ENCODE results near the gene IFTAP.

The IFTAP gene

DNA sequence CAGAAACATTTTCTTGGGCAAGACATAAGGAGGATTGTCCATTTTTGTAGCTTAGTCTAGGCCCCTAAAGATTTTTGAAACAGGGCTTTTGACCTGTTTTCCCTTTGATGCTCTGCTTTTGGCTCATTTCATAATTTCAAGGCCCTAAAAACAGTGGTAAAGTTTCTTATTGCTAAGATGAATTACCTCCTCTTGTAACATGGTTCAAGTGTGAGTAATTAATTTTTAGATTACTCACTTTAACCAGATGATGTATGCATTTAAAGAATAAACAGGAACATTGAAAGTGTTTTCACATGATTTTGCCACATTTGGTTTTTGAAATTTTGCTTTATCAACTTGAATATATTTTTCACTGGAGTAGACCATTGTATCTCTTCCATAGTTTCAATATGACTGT is 2.6 kb downstream of the IFTAP start:
- no peak for FAIRE-seq
- DNase-seq (ENCODE audit: low spot score), result no peak

DNA sequence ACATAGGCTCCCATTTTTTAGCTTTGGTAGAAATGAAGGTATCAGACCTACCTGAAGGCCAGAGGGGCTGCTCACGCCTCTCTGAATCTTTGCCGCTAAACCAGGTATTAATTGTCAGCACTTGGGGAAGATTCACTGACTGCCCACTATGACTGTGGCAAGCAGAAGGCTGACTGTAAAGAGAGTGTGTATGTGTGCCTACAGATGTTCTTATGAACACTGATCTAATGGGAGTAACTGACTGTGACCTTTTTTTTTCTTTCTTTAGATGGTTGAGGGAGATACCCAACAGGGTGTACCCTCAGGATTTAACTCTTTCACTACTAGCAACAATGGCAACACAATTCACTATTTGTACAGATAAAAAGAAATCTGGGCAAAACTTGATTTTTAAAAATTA is 3.7 kb downstream of the IFTAP start, which contains the start of gene RAG2:
Gene RAG2, minus strand, starts transcription at position 186 of the 400 bp plus-strand sequence. CDS start 4,068 bp downstream, outside the sequence.
- FAIRE-seq (no peak), DNase-seq (ENCODE audit: low spot score) (no peak)

DNA sequence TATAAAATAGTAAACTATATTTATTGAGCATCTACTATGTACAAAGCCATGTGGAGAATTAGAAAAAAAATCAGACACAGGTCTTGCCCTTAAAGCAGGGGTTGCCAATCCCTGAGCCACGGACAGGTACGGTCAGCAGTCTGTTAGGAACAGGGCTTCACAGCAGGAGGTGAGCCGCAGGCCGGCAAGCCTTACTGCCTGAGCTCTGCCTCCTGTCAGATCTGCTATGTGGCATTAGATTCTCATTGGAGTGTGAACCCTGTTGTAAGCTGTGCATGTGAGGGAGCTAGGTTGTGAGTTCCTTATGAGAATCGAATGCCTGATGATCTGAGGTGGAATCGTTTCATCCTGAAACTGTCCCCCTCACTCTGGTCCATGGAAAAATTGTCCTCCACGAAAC is 5.9 kb downstream of the IFTAP start:
- no peak for FAIRE-seq

DNA sequence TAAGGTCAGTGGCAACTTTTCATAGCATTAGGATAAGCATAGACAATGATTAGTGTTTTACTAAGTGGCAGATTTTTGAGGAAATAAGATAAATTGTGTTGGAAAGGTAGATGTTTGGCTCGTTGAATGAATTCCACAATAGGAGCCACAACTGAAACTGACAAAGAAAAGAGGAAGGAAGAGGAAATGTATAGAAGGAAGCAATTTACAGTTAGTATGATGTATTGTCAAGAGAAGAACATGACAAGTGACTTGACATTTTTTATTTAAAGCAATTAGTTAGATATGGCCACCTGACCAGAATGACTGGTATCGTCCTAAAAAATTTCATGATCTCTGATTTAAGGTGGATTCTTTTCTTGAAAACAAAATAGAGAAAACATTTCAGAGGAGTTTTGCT is 6.9 kb downstream of the IFTAP start:
- FAIRE-seq, result no peak
- no peak for DNase-seq (ENCODE audit: low spot score)

More for the DNA sequence above, 5.9 kb downstream of the IFTAP start:
- no peak for DNase-seq (ENCODE audit: low spot score)

DNA sequence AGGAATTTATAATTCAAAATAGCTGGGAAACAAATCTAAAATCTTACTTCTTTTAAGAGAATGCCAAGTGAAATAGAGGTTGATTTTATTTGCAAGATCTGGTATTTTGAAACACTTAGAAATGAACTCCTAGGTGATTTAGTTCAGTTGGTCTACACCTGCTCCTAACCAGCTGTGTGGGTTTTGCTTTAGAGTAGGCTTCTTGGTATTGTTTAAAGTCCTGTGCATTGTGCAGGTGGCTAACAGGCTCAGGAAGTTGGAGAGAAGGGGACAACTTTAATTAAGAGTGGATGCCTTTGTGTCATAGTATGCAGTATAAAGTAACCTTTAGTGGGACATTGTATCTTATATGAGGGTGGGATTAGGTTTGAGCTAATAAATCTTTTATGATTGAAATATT is 7.8 kb downstream of the IFTAP start:
- FAIRE-seq, result no peak
- no peak for DNase-seq (ENCODE audit: low spot score)

DNA sequence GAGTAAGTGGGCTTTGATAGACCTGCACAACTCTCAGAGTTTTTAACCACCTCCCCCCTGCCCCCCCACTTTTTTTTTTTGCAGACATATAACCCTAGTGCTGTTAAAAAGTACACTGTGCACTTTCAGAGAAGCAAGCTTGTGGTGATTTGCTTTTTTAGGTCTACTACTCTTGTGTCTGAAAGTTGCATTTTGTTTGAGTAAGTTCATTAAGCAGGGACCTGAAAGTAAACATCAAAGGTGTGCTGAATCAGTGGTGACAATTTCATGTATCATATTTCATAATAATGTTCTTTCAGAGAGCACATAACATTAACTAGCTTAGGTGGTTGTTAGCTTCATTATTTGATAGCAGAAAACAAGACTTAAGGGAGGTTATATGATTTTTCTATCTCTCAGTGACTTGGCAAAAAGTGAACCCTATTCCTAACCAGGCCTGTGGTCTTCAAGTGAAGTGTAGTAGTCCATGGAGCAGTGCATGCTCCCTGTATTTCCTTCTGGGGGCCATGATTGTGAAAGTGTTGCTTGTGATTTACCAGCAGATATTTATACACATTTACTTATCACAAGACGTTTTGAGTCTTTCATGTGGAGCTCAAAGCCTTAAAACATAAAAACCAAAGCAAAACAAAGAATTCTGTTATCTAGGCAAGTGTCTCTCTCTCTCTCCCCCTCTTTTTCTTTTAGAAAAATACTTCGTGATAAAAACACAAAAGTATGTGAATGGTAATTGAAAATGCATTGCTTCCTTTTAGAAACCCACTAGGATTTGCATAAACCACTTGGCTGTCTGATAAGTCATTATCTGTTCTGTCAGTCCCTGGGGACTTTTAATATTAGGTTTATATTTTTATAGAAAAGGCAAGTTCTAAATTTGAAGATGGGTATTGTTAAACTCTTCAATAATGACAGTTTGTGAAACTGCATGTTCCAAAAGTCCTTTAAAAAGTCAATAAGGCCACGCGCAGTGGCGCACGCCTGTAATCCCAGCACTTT is 11.2 kb downstream of the IFTAP start:
- FAIRE-seq (no peak), DNase-seq (ENCODE audit: low spot score) (no peak)

DNA sequence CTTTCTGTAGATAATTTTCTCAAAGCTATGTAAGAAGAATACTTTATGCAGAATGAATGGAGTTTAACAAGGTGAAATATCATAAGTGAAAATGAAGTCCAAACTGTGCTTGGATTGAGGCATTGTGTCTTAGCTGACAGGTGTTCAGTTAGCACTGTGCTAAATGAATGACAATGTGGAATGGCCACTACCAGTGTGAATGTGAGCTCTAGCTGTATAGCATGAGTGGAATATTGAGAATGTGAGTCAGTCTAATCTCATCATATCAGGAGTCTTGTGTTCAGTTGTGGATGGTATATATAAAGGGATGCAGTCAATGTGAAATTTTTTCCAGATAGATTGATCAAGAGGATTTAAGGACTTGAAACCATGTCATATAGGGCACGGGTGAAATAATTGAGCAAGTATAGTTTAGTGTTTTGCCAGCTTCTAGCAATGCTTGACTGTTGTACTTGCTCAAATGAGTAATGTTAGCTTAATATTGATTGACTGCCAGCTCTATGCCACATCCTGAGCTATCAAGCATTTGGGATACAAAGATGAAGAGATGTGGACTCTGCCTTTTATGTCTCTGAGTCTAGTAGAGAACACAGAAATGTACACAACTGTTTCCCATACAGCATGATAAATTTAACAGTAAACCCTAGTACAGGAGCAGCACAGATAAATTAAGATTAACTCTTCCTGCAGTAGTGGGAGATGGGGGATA is 14.3 kb downstream of the IFTAP start:
- FAIRE-seq (no peak), DNase-seq (ENCODE audit: low spot score) (no peak)

DNA sequence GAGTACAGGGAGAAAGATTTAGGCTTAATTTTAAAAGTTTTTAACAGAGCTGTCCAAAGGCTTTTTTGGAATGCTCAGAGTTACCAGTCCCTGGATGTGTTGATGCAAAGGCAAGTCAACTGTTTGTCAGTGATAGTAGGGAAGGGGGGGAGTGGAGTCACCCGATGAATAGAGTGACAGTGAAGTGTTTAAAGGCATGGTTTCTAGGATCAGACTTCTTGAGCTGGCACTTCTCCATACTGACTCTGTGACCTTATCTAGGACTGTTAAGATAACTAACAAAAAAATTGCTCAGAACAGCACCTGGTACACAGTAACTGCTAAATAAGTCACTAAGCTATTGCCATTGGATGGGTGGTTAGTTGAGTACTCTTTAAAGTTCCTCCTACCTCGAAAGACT is 15.1 kb downstream of the IFTAP start:
- no peak for FAIRE-seq
- DNase-seq (ENCODE audit: low spot score), result no peak

DNA sequence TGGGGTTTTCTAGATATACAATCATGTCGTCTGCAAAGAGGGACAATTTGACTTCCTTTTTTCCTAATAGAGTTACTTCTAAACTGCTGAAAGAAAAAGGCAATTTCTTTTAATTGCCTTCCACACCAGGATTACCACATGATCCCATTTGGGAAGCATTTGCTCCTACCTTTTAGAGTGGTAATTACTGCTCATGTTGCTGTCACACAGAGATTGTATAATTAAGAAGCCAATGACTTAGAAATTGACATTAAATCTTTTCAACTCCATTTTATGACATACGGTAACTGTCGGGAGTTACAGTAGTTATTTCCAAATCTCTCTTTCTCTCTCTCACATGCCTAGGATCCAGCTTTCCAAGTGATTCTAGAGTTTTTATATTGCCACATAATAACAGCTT is 21.5 kb downstream of the IFTAP start:
- DNase-seq (ENCODE audit: low spot score) (no peak), FAIRE-seq (no peak)

DNA sequence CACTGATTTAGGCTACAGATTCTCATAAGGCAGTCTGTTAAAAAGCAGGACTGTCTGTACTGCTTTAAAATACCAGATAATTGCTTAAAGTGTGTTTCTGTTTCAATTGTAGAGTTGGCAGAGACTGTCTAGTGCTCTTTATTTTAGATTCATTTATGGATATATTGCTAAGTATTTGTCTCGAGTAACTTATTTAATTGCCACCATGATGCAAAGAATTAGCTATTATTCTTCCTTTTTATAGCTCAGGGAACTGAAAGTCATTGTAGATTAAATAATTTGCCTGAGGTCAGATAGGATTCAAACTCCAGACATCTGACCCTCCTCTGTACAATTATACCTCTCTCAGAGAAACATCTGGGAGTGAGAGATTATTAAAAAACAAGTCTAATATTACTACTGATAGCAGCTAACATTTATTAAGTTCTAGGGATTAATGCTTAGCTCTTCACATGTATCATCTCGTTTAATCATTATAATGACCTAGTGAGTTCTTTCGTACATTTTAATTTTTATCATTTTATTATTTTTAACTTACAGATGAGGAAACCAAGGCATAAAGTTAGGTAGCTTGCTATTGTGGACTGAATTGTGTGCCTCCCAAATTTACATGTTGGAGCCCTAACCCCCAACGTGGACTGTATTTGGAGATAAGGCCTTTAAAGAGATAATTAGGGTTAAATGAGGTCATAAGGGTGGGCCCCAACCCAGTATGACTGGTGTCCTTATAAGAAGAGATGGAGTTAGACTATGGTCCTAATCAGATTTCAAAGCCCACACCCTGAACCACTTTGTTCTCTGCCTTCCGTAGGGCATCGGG is 23.5 kb downstream of the IFTAP start:
- FAIRE-seq (no peak), DNase-seq (ENCODE audit: low spot score) (no peak)

DNA sequence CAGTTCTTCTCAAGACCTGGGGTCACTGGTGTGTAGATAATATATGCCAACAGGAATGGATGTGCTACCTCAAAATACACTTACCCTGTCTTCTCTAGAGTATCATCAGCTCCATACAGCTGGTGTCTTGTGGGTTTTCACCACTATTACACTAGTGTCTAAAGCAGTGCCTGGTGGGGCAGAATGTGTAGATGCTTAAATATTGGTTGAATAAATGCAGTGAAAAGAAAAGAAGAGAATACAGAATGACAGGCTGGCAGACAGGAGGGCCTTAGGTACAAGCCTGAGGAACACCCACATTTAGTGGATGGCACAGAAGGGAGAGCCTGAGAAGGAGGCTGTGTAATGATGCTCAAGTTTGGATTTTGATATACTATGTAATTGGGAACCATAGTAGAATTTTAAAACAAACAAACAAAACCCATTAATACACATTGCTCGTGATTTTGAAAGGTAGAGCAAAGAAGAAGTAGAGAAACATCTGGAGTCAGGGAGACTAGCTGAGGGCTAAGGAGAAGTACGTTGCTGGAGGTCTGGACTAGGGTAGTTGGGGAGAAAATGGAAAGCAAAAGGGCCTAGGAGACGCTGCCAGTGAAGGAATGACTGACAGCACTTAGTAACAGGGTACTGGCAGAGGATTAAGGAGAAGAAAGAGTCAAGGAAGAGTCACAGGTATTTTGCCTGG is 24.2 kb downstream of the IFTAP start:
- no peak for FAIRE-seq
- DNase-seq (ENCODE audit: low spot score), result no peak

DNA sequence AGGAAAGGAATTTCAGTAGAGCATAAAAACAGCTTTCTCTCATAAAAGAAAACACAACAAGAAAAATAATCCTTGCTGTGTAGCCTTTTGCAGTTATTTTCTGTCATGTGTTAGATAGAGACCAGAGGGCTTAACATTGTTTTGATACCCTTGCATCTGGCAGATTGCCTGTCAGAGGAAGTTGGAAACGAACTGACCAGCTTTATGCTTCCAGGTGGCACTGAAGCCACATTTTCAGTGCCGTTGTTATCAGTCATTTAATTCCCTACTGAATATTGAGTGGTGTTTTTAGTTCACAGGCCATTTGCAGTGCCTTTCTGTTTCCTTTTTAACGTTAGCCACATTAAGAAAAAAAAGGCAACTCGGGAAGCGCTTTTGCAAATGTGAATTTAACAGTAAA is 25.2 kb downstream of the IFTAP start:
- FAIRE-seq, result no peak
- no peak for DNase-seq (ENCODE audit: low spot score)

DNA sequence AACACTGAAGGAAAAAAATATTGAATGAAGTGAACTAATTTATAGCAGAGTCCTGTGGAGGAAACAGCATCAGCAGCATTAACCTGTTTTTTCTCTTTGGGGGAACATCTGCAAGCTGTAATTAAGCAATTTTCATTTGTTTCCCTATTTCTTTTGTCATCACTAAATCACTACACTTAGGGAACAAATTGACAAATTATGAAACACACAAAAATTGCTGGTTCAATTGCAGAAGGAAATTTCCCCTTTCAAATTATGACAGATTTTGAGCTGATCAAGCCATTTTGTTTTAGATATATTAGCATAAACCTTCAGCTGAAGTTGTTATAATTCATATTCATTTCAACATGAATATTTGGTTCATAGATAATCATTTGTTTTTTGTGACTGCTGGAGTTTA is 25.9 kb downstream of the IFTAP start:
- DNase-seq (ENCODE audit: low spot score), result no peak
- no peak for FAIRE-seq

DNA sequence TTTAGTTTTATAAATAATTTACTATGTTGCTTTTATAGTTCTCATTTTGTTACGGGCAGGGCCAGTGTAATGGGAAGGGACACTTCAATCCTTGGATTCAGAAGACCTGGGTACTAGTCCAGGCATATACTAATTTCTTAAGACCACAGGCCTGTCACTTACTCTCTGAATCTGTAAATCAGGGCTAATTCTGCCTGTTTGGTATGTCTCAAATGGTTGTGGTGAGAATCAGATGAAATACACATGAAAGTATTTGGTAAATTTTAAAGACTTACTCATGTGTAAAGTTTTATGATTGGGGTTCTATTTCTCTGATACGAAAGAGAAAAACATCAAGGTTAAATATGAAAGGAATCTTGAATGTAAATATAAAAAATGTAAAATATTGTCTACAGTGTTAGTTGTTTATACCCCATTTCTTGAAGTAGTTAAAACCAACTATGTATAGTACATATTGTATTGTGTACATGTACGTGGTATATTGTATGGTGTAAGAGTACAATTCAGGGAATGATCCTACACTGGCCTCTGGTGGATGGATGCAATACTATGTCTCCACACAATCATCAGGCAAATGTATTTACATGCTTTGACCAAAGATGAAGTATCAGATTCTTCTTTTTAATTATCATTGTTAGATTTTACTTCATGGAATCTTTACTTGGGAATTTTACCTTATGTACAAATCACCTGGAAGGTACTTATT is 28.3 kb downstream of the IFTAP start:
- DNase-seq (ENCODE audit: low spot score) (peak; percentile 11), FAIRE-seq (no peak)

DNA sequence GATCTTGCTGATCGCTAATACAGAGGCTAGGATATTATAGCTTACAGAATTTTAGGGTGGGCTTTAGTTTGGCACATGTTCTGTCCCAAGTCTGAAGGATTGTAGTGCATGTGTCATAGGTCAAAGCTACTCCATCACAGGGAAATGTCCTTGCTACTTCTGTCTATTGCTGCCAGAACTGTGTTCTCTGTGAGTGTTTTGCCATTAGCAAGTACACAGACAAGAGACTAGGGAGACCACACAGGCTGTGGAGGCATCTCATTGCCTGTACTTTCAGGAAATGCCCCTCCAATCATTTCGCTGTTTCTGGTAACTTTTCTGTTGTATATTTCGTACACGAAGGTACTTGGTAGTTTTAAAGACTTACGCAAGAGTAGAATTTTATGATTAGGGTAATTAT is 29.2 kb downstream of the IFTAP start:
- FAIRE-seq (no peak), DNase-seq (ENCODE audit: low spot score) (no peak)

DNA sequence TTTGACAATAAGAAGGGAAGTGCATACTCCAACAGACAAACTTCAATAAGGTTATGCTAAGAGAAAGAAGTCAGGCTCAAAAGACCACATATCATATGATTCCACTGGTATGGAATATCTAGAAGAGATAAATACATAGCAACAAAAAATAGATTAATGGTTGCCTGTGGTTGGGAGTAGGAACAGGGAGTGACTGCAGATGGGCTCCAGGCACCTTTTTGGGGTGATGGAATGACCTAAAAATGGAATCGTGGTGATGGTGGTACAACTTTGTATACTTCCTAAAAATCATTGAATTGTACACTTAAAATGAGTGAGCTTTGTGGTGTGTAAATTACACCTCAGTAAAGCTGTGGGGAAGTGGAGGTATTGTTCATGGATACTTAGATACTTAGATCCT is 32.7 kb downstream of the IFTAP start:
- no peak for DNase-seq (ENCODE audit: low spot score)
- FAIRE-seq, result no peak

DNA sequence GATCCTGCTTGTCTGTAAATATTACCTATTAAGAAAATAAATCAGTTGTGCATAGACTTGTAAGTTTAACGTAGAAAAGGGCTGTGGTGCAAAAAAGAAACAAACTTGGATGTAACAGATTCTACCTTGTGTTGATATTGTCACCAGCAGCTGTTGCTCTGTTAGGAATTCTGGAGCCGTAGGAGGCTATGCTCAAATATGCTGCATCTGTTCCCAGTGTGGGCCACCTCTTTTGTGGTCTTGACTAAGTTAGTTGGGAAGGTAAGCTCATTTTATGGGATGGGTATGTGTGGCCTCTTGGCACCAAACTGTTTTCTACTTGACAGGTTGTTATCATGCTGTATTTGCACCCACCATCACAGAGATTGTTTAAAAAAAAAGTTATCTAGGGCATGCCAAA is 33.2 kb downstream of the IFTAP start:
- no peak for FAIRE-seq
- DNase-seq (ENCODE audit: low spot score), result no peak

DNA sequence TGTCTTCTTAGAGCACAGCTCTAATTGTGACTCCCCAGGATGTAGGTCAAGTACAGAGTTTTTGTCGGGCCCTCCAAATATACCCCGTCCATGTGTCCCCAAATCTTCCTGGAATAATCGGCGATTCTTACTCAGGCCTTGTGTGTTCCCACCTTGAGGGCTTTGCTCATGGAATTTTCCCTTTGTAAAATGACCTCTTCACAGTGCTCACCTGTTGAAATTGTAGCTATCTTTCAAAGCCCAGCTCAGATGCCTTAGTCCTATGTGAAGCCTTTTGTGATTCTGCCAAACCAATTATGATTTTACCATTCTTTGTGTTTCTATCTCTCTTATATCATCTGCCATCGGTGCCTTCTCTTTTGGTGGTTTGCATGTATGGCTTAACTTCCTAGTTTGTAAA is 33.8 kb downstream of the IFTAP start:
- no peak for FAIRE-seq
- DNase-seq (ENCODE audit: low spot score), result no peak

DNA sequence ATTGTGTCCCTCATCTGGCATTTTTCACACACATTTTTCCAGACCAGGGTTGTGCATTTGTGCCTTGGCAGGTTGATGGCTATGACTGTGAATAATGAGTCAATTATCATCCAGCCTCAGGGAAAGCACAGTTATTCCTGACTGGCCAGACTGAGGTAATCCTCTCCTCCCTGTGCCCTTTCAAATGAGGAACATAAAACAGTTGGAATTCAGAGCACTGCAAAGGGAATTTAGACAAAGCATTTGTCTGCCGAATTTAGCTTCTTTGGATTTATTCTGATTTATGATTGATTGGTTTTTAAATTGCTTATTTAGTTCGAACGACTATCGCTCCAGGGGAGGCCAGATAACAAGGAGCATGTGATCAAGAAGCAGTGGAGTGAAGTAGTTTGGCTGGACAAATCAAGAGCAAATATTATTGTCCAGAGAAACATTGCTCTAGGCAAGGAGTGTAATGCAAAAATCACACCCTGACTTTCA is 34.5 kb downstream of the IFTAP start:
- DNase-seq (ENCODE audit: low spot score) (no peak), FAIRE-seq (no peak)

DNA sequence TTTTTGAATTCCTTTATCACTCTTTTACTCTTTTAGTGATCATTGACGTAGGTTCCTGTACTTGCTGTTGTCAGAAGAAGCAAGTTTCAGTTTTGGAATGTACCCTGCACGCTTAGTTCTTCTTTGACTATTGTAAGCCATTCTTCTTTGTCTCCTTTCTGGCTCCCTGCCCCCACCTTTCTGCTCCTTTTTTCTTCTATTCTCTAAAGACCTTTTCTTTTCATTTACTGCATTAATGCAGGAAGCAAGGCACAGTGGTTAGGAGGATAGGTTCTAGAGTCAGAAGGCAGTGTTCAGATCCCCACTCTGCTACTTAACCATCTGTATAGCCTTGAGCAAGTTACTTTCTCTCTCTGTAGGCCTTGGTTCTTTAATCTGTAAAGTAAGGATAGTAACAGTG is 37.5 kb downstream of the IFTAP start:
- FAIRE-seq (no peak), DNase-seq (ENCODE audit: low spot score) (no peak)

All from RCC 7860 (cell line).